CD14-positive monocyte (primary cell): ENCODE results near the gene EBP. TPM values are rescaled to one million over a fixed set of nuclear protein-coding genes. Genes with fewer than 3 reads are reported as not detected.

Source experiments
- DNase-seq, 3 donors: peaks; one replicate each; pipeline ENCODE4 v3.0.0-alpha.2; 2011 to 2022
- H2AFZ ChIP-seq: 2 replicates; pipeline ENCODE4 v1.6.0; 2012; ENCODE audit warnings: mild to moderate bottlenecking, low read depth, low read length, inconsistent platforms; ENCODE audit not compliant: insufficient read depth, poor library complexity, severe bottlenecking
- H3K27ac ChIP-seq, 2 donors: 1 replicate in 1 of 2; 2 replicates in 1 of 2; pipeline ENCODE4 v1.5.1; 2012 to 2013; ENCODE audit warnings: low read length in 2 of 2, control low read depth in 1 of 2, inconsistent platforms in 1 of 2, low read depth in 1 of 2, mild to moderate bottlenecking in 1 of 2
- H3K27me3 ChIP-seq, 2 donors: one replicate each; pipeline versions ENCODE4 v1.6.0 to v1.6.1; 2011 to 2013; ENCODE audit warnings: low read length in 2 of 2; ENCODE audit not compliant: control insufficient read depth in 2 of 2, insufficient read depth in 2 of 2
- H3K36me3 ChIP-seq, 2 donors: replicated peaks in 1 of 2; 1 replicate in 1 of 2; 2 replicates in 1 of 2; pipeline versions ENCODE4 v1.5.1 to v1.6.1; 2012 to 2013; ENCODE audit warnings: low read length in 2 of 2, control low read depth in 1 of 2, inconsistent platforms in 1 of 2, mild to moderate bottlenecking in 1 of 2; ENCODE audit not compliant: insufficient read depth in 2 of 2, control insufficient read depth in 1 of 2
- H3K4me1 ChIP-seq, 2 donors: 1 replicate in 1 of 2; 2 replicates in 1 of 2; pipeline versions ENCODE4 v1.5.1 to v1.6.1; 2012 to 2013; ENCODE audit warnings: low read length in 2 of 2, control low read depth in 1 of 2, inconsistent platforms in 1 of 2, mild to moderate bottlenecking in 1 of 2, moderate library complexity in 1 of 2; ENCODE audit not compliant: insufficient read depth in 2 of 2, control insufficient read depth in 1 of 2
- H3K4me2 ChIP-seq: replicated peaks from 2 replicates; pipeline ENCODE3; 2012; ENCODE audit warnings: low read length, moderate library complexity, mild to moderate bottlenecking; ENCODE audit not compliant: poor library complexity, severe bottlenecking; ENCODE audit errors: extremely low read depth
- H3K4me3 ChIP-seq, 3 experiments: fragments of 200-600 bp in 1 of 3; sonication (generic) in 1 of 3; replicated peaks in 1 of 3; 1 replicate in 2 of 3; 2 replicates in 1 of 3; pipeline ENCODE4 v1.5.1; 2011 to 2013; ENCODE audit warnings: low read length in 3 of 3, mild to moderate bottlenecking in 3 of 3, control low read depth in 2 of 3, low read depth in 2 of 3, inconsistent platforms in 1 of 3, moderate library complexity in 1 of 3
- H3K79me2 ChIP-seq: 2 replicates; pipeline ENCODE4 v1.6.0; 2012; ENCODE audit warnings: mild to moderate bottlenecking, control low read depth, inconsistent platforms, low read length, moderate library complexity; ENCODE audit not compliant: insufficient read depth
- H3K9ac ChIP-seq: 2 replicates; pipeline ENCODE4 v1.6.0; 2017; ENCODE audit warnings: low read length, mild to moderate bottlenecking; ENCODE audit not compliant: insufficient read depth, poor library complexity, severe bottlenecking
- H3K9me3 ChIP-seq, 2 donors: replicated peaks in 1 of 2; 1 replicate in 1 of 2; 2 replicates in 1 of 2; pipeline versions ENCODE4 v1.5.1 to v1.6.1; 2012 to 2013; ENCODE audit warnings: low read length in 2 of 2, control low read depth in 1 of 2; ENCODE audit not compliant: control insufficient read depth in 1 of 2, insufficient read depth in 1 of 2
- H4K20me1 ChIP-seq: 2 replicates; pipeline ENCODE4 v1.6.0; 2012; ENCODE audit warnings: mild to moderate bottlenecking, low read length, control low read depth, moderate library complexity; ENCODE audit not compliant: insufficient read depth
- H3K27ac Mint-ChIP-seq, 7 donors: one replicate each; pipeline ENCODE4 v1.8.0; 2020; ENCODE audit warnings: mild to moderate bottlenecking in 7 of 7, mixed read lengths in 7 of 7, moderate library complexity in 6 of 7, inconsistent platforms in 2 of 7
- H3K27me3 Mint-ChIP-seq, 3 donors: one replicate each; pipeline ENCODE4 v1.8.0; 2021 to 2022; ENCODE audit warnings: low read depth in 3 of 3, mild to moderate bottlenecking in 3 of 3, mixed read lengths in 3 of 3, moderate library complexity in 3 of 3, inconsistent platforms in 1 of 3
- H3K36me3 Mint-ChIP-seq, 2 donors: one replicate each; pipeline ENCODE4 v1.8.0; 2020; ENCODE audit warnings: mixed read lengths in 2 of 2, inconsistent platforms in 1 of 2, mild to moderate bottlenecking in 1 of 2
- H3K4me1 Mint-ChIP-seq: one replicate; pipeline ENCODE4 v1.8.0; 2020; ENCODE audit warnings: mild to moderate bottlenecking, mixed read lengths
- H3K4me3 Mint-ChIP-seq, 2 donors: one replicate each; pipeline ENCODE4 v1.8.0; 2020; ENCODE audit warnings: mild to moderate bottlenecking in 2 of 2, mixed read lengths in 2 of 2, moderate library complexity in 1 of 2
- H3K9me3 Mint-ChIP-seq, 7 donors: one replicate each; pipeline ENCODE4 v1.8.0; 2020 to 2022; ENCODE audit warnings: mixed read lengths in 7 of 7, mild to moderate bottlenecking in 6 of 7, moderate library complexity in 6 of 7, inconsistent platforms in 2 of 7
- CTCF ChIP-seq: fragments of 200-600 bp; IDR thresholded peaks from one replicate; pipeline ENCODE4 v1.8.0; 2022; ENCODE audit warnings: antibody characterized with exemption, mild to moderate bottlenecking
- WGBS: methylation state at CpG from one replicate; pipeline ENCODE4 v1.1.5; 2013; ENCODE audit warnings: missing lambda C conversion rate; ENCODE audit not compliant: insufficient coverage; 5-methylcytosine and 5-hydroxymethylcytosine counted together
- intact Hi-C, 2 donors: fragments of 100-400 bp; cut with micrococcal nuclease; formaldehyde crosslinking; loops; one replicate each; pipeline versions ENCODE4 v1.15.0 to v1.15.1; 2023
- polyA plus RNA-seq, 3 donors: library from polyadenylated mRNA; depleted of rRNA in 1 of 3; unstranded in 2 of 3; stranded (reverse) in 1 of 3; fragments of 300-500 nt in 2 of 3; fragments of >200 nt in 1 of 3; fragmentation: Illumina TruSeq in 2 of 3; gene quantifications; 1 replicate in 2 of 3; 2 replicates in 1 of 3; pipeline ENCODE4 v1.2.3, GENCODE V29; 2012 to 2021

Gene EBP
- polyA plus RNA-seq, 3 donors: 47.2 to 59.5 (median 47.4) TPM

- Mint-ChIP-seq H3K9me3 (peaks cover 0 to 4% (median 2%) of the 10 kb centered on the region in 7 donors), H3K4me3 (no peak overlapping the region), H3K4me1 (no peaks in the 10 kb centered on the region), H3K36me3 (peaks cover 47 to 51% of the 10 kb centered on the region in 2 donors), H3K27ac (no peak overlapping the region), H3K27me3 (peaks cover 0 to 4% (median 0%) of the 10 kb centered on the region in 3 donors)
- no peaks in the 10 kb centered on the region for H3K9me3 ChIP-seq
- H3K36me3 ChIP-seq: peaks cover 34 to 56% of the 10 kb centered on the region in 2 donors
- no peak overlapping the region for H3K4me3 ChIP-seq
- H4K20me1 ChIP-seq: no peaks in the 10 kb centered on the region
- no peak overlapping the region for H3K9ac ChIP-seq
- no peak for DNase-seq
- no peaks in the 10 kb centered on the region for H3K79me2 ChIP-seq
- 0% methylated on average over 1 of the region's 14 CpGs for WGBS
- no peak overlapping the region for H3K4me2 ChIP-seq
- no peak overlapping the region for H3K27ac ChIP-seq
- no peak for TF ChIP-seq CTCF
- no peak overlapping the region for H2AFZ ChIP-seq
- no peaks in the 10 kb centered on the region for H3K4me1 ChIP-seq
- intact Hi-C loops: no loop called here
- H3K27me3 ChIP-seq: no peaks in the 10 kb centered on the region
Observed at GRCh38 chrX:48560056-48560455, 38.4 kb downstream of the EBP start.

- Mint-ChIP-seq H3K9me3 (peaks cover 0 to 4% (median 2%) of the 10 kb centered on the region in 7 donors), H3K27ac (no peak overlapping the region), H3K4me1 (no peaks in the 10 kb centered on the region)
Observed at GRCh38 chrX:48560681-48561080, 39.1 kb downstream of the EBP start.

More at GRCh38 chrX:48560681-48561080, 39.1 kb downstream of the EBP start:
- 100% methylated on average over 10 of the region's 12 CpGs for WGBS
- intact Hi-C loops: no loop called here
- Histone ChIP-seq H3K9me3 (no peaks in the 10 kb centered on the region), H2AFZ (no peak overlapping the region), H3K4me1 (no peaks in the 10 kb centered on the region), H3K79me2 (no peaks in the 10 kb centered on the region), H3K9ac (no peak overlapping the region), H3K4me2 (no peak overlapping the region), H4K20me1 (no peaks in the 10 kb centered on the region), H3K27ac (no peak overlapping the region), H3K36me3 (peaks cover 31 to 50% of the 10 kb centered on the region in 2 donors), H3K27me3 (no peaks in the 10 kb centered on the region), H3K4me3 (no peak overlapping the region)
- TF ChIP-seq CTCF: no peak
- peaks cover 41 to 51% of the 10 kb centered on the region in 2 donors for H3K36me3 Mint-ChIP-seq
- peaks cover 0 to 3% (median 0%) of the 10 kb centered on the region in 3 donors for H3K27me3 Mint-ChIP-seq
- DNase-seq: no peak
- H3K4me3 Mint-ChIP-seq: no peak overlapping the region
